ENCODE results near the gene PRAMEF14. TPM values are rescaled to one million over a fixed set of nuclear protein-coding genes. Genes with fewer than 3 reads are reported as not detected.
"Not testable (repeated sequence)": the region's sequence is repeated elsewhere in the genome, so short reads cannot be mapped to it uniquely, and the experiment has no call there.

The PRAMEF14 gene
- polyA plus RNA-seq (ENCODE audit: insufficient read length): not detected

DNA sequence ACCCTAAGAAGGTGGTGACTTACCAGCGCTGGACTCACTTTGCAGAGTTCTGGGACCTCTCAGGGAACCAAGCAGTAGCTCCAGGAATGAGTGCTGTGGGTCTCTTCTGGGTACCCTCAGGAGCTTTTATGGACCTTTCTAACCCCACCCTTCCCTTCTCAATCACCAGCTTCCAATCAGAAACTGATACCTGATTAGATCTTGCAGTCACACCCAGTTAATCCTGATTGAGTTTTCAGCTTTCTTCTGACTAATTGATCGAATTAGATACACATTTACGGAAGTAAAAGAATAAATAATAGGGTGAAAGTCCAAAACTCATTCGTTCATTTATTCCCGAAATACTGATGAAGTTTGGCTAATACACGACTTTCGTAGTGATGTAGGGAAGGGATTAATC is at the start of gene PRAMEF14:
PRAMEF14 (minus strand) TSS at position 101 of the 400 bp plus-strand sequence. CDS start 1,820 bp downstream, outside the sequence.
- DNase-seq (ENCODE audit: low read depth): not testable (repeated sequence)

DNA sequence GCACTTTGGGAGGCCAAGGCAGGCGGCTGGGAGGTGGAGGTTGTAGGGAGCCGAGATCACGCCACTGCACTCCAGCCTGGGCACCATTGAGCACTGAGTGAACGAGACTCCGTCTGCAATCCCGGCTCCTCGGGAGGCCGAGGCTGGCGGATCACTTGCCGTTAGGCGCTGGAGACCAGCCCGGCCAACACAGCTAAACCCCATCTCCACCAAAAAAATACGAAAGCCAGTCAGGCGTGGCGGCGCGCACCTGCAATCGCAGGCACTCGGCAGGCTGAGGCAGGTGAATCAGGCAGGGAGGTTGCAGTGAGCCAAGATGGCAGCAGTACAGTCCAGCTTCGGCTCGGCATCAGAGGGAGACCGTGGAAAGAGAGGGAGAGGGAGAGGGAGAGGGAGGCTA is 48.4 kb upstream of the PRAMEF14 start:
- DNase-seq (ENCODE audit: low read depth): not testable (repeated sequence)

GRCh38 chr1:13394761-13395160 is 47.8 kb upstream of the PRAMEF14 start:
- DNase-seq (ENCODE audit: low read depth): not testable (repeated sequence)

GRCh38 chr1:13393004-13393403 is 46.1 kb upstream of the PRAMEF14 start:
- DNase-seq (ENCODE audit: low read depth): not testable (repeated sequence)

GRCh38 chr1:13389332-13389731 is 42.4 kb upstream of the PRAMEF14 start, which contains the start of gene PRAMEF17:
TSS of gene PRAMEF17 (plus strand) at chr1:13389632. CDS start at chr1:13389658, 26 bp downstream.
- DNase-seq (ENCODE audit: low read depth): not testable (repeated sequence)

DNA sequence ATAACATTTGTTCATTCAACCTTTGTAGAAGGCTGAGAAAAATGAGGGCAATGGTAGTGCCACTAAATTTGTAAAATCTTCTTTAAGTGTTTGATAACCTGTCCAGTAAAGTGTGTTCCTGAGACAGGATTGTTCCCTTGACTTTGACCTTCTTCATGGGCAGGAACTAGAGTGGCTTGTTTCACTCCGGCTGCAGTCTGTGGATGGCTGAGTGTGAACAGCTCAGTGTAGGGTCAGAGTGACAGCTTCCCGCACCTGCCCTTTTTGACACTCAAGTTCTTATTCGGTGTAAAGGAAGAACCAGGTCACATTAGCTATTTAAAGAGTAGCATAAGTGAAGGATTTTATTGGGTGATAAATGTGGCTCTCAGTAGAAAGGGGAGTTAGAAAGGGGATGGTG is 33.4 kb upstream of the PRAMEF14 start:
- DNase-seq (ENCODE audit: low read depth): not testable (repeated sequence)

DNA sequence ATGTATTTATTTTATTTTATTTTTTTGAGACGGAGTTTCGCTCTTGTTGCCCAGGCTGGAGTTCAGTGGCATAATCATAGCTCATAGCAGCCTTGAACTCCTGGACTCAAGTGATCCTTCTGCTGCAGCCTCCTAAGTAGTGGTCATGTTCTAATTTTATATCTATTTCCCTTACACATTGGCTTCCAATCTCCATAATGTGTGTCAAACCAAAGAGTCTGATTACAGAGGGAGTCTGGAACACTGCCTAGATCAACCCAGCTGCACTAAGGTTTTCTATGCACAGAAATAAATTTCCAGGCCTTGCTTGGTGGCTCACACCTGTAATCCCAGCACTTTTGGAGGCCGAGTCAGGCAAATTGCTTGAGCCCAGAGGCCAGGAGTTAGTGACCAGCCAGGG is 32.0 kb upstream of the PRAMEF14 start:
- not testable (repeated sequence) for DNase-seq (ENCODE audit: low read depth)

- DNase-seq (ENCODE audit: low read depth): not testable (repeated sequence)
These were observed 21.6 kb upstream of the PRAMEF14 start for GRCh38 chr1:13368544-13368943.

DNA sequence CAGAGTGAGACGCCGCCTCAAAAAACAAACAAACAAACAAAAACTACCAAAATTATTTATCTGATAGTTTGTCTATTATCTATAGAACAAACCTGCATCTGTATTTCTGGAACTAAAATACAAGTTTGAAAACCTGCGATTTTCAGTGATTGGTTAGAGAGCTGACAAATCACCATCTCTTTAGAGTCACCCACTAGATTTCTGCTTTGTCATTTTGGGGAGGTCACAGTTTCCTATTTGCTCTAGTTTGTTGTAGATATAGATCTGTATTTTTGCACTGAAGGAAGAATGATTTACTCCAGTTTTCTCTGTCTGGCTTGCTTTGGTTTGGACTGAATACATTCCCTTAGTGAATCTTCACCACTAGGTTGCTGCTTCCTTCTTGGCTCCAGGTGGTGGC is 19.6 kb upstream of the PRAMEF14 start:
- not testable (repeated sequence) for DNase-seq (ENCODE audit: low read depth)

GRCh38 chr1:13364928-13365327 is 18.0 kb upstream of the PRAMEF14 start:
- not testable (repeated sequence) for DNase-seq (ENCODE audit: low read depth)

DNA sequence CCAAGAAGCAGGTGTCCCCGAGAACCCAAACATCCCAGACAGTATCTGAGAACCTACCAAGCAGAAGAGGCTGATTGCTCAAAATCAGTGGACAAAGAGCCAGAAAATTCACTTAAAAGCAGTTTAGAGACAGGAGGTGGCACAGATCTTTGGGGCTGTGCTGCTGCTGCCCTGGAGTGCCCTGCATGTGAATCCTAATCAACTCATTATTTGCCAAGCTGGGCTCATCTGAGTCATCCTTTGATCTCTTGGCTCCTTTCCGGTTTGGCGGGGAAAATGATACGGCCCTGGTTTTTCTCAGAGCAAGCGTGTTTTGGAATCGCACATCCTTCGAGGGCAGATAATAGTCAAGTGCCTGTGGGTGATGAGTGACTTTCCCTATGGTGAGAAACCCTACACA is 15.4 kb upstream of the PRAMEF14 start:
- not testable (repeated sequence) for DNase-seq (ENCODE audit: low read depth)

DNA sequence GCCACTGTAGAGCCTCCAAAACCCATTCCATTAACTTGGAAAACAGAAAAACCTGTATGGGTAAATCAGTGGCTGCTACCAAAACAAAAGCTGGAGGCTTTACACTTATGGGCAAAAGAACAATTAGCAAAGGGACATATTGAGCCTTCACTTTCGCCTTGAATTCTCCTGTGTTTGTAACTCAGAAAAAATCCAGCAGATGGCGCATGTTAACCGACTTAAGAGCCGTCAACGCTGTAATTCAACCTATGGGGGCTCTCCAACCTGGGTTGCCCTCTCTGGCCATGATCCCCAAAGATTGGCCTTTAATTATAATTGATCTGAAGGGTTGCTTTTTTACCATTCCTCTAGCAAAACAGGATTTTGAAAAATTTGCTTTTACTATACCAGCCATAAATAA is 9.8 kb upstream of the PRAMEF14 start:
- DNase-seq (ENCODE audit: low read depth): peak; percentile 16

DNA sequence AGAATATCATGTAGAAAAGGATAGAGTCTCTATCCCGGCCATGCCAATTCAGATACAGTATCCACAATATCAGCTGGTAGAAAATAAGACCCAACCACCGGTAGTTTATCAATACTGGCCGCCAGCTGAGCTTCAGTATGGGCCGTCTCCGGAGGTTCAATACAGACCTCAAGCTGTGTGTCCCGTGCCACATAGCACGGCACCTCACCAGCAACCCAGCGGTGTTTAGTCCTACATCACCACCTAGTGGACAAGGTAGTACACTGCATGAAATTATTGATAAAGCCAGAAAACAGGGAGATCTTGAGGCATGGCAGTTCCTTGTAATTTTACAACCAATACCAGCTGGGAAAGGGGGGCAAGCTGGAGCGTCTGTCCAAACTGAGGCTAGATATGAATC is 7.5 kb upstream of the PRAMEF14 start:
- DNase-seq (ENCODE audit: low read depth): not testable (repeated sequence)

- not testable (repeated sequence) for DNase-seq (ENCODE audit: low read depth)
These were observed 6.5 kb upstream of the PRAMEF14 start for GRCh38 chr1:13353476-13353875.

DNA sequence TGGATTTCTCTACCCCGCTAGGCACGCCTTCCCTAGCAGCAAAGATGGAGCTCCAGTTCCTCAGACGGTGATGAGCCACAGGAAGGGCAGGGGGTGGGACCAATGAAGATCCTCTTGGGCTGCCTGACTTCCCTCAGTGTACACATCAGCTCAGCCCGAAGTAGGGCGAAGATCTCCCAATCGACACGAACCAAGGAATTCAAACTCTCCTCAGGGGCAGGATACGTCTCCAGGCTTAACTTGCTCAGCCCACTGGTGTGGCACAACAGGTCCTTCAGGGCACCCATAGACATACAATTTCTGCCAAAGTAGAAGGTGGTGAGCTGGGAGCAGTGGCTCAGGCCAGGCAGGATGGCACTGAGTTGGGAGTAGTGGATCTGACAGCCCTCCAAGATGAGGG is 4.4 kb downstream of the PRAMEF14 start:
- not testable (repeated sequence) for DNase-seq (ENCODE audit: low read depth)

GRCh38 chr1:13315281-13315680 is 31.7 kb downstream of the PRAMEF14 start, which contains the start of gene PRAMEF15:
TSS of gene PRAMEF15 (plus strand) at chr1:13315581. CDS start at chr1:13318408, 2,827 bp downstream.
- DNase-seq (ENCODE audit: low read depth): not testable (repeated sequence)

- DNase-seq (ENCODE audit: low read depth): not testable (repeated sequence)
These were observed 43.7 kb downstream of the PRAMEF14 start, which contains the start of gene PRAMEF33 for GRCh38 chr1:13303239-13303638. TSS of gene PRAMEF33 (plus strand) at chr1:13303539. CDS start at chr1:13305955, 2,416 bp downstream.

GRCh38 chr1:13302197-13302596 is 44.7 kb downstream of the PRAMEF14 start:
- not testable (repeated sequence) for DNase-seq (ENCODE audit: low read depth)

GRCh38 chr1:13298699-13299098 is 48.2 kb downstream of the PRAMEF14 start:
- DNase-seq (ENCODE audit: low read depth): not testable (repeated sequence)

GRCh38 chr1:13297216-13297931 is 49.6 kb downstream of the PRAMEF14 start:
- DNase-seq (ENCODE audit: low read depth): not testable (repeated sequence)

Data from forelimb muscle (tissue), 1 donor.